Jurkat, Clone E6-1 (cell line): ENCODE measurements around the gene IL11RA.

Source experiments
- DNase-seq: peaks from one replicate; pipeline ENCODE4 v3.0.0-alpha.2; 2011; ENCODE audit warnings: low read depth, low spot score
- H3K4me3 ChIP-seq: 2 replicates; pipeline ENCODE4 v1.5.1; 2011; ENCODE audit warnings: mild to moderate bottlenecking, low read length, control low read depth, moderate library complexity

The IL11RA gene

DNA sequence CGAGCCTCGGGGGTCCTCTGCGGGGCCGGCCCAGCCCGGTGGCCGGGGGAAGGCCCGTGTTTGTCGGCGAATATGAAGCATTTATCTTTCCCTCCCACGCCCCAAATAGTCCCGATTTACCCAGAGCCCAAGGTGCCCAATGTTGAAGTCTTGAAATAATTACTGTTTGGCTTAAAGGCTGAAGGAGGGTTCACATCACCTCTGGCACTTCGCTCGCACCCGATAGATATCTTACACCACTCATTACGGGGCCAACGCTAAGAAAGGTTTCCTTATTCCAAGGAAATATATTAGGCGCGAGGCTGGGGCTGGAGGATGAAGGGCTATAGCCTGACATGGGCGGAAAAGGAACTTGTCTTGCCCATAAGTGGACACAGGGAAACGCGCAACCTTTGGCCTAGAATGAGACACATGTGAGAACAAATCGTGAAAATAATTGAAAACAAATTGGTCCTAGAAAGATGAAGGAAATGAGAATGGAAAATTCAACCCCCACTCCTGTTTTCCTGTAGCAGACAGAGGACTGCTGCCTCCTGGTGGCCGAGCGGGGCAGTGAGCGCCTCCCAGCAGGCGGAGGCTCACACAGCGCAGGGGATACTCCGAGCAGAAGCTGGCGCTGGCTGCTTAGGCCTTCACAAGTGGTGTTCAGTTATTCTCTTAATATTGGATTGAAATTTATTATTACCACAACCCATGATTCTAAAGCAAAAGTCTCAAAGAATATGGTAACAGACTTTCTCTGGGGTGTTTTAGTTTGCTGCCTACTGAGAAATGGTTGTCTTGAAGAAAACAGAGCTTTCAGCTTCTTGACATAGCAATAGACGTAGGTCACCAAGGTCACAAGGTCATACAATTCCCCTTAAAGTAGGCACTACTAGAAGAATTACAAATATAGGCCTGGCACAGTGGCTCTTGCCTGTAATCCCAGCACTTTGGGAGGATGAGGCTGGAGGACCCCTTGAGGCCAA lies 50.1 kb downstream of the IL11RA start:
- peak overlapping the region; percentile 56 for H3K4me3 ChIP-seq
- peak; percentile 57 for DNase-seq

DNA sequence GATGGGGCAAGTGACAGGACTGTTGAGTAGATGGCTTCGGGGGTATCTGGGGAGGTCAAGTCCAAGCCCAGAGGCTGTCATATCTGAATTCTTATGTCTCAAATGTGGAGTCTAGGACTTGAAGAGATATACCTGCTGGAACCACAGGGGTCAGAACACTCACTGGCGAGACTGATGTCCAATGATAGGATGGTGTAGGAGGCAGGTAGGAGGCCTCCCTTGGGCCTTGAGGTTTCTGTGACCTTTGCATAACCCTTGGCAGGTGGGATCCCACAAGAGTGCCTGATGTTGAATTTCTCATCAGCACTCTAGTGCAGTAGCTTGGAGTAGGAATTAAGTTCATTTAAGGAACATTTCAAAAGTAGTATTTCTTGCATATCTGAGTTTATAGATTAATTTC lies 55.1 kb downstream of the IL11RA start:
- no peak for DNase-seq
- H3K4me3 ChIP-seq, result no peak overlapping the region

DNA sequence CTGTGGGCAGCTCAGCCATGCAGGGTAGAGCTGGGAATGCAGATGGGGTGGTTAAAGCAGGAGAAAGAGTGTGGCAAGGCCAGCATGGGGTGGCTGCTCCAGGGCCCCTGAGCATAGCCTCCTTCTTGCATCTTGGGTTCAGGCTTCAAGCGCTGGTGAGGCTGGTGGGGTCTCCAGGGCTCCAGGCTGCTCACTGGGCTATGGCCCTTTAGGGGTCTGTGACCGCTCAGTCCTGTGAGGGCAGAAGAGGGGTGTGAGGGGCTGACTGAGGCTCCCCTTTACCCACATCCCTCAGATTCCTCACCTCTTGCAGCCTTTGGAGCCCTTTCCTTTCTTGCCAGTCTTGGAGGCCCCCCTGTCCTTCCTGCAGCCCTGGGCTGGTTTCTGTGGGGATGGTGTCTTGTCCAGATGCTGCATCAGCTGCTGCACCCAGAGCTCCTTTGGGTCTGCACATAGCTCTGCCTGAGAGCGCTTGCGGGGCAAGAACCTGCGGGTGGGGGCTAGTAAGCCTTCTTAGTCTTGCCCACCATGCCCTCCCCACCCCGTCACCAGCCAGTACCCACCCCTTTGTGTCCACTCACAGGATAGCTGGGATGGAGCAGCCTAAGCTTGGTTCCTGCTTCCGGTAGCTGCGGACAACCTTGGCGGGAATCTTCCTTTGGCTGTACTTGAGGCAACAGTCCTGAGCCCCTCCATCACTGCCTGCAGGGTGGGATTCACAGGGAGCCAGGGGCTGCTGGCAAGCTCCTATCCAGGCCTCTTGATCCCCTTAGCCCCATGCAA lies 57.4 kb downstream of the IL11RA start:
- no peak for DNase-seq
- H3K4me3 ChIP-seq, result no peak overlapping the region

DNA sequence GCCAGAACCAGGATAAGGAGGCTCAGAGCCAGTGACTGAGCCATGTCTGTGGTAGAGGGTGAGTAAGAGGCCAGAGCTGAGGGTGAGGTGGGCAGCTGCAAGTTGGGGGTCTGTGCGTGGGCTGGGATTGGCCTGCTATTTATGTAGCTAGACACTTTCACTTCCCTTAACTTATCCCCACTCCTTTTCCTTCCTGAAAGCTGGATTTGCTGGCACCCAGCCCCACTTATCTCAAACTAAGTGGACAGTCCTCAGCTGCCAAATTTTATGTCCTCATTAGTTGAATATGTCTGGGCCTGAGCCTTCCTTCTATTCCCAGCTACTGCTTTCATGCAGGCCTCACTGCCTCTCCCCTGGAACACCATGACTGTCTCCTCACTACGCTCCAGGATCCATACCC lies 58.0 kb downstream of the IL11RA start, which contains the start of gene CCL21:
Gene CCL21 (minus strand): TSS at position 114 of the 400 bp plus-strand sequence. CDS start 70 bp downstream, at position 44.
- no peak within 1 kb of the TSS for H3K4me3 ChIP-seq
- DNase-seq, result no peak
